Sigmoid colon (tissue), 4 donors: ENCODE measurements around the gene TULP1.

Source experiments
- CTCF ChIP-seq, 4 experiments: fragments of 450-650 bp in 3 of 4; fragments of 200-600 bp in 1 of 4; IDR thresholded peaks; one replicate each; pipeline ENCODE4 v1.5.1; 2016 to 2019; ENCODE audit warnings: antibody characterized with exemption in 4 of 4, mild to moderate bottlenecking in 3 of 4, moderate library complexity in 2 of 4
- EP300 ChIP-seq, 4 donors: sonication (generic); formaldehyde crosslinking; IDR thresholded peaks; one replicate each; pipeline ENCODE4 v1.6.1; 2017; ENCODE audit warnings: antibody characterized with exemption in 4 of 4
- POLR2A ChIP-seq, 2 donors: fragments of 450-650 bp; IDR thresholded peaks; one replicate each; pipeline ENCODE4 v1.6.1; 2016; ENCODE audit warnings: antibody characterized with exemption in 2 of 2, mild to moderate bottlenecking in 2 of 2, moderate library complexity in 2 of 2
- POLR2AphosphoS5 ChIP-seq, 4 donors: sonication (generic); formaldehyde crosslinking; IDR thresholded peaks; one replicate each; pipeline ENCODE4 v1.6.1; 2017; ENCODE audit warnings: antibody characterized with exemption in 4 of 4

GRCh38 chr6:35492974-35493284, 19.8 kb downstream of the TULP1 start:
- TF ChIP-seq POLR2A (IDR thresholded peaks at IDR 0.05), result peak in 1 of 2 donors; percentile 10
- no peak for TF ChIP-seq CTCF (IDR thresholded peaks at IDR 0.05)
- no peak for TF ChIP-seq EP300 (IDR thresholded peaks at IDR 0.05)
- peak; percentile 20 to 71 (median 49) for TF ChIP-seq POLR2AphosphoS5 (IDR thresholded peaks at IDR 0.05)
